BLaER1 treated with 17β-estradiol and CSF1 and Interleukin-3, amounts not matched to agents 10 nM and 100 nM (cell line): ENCODE measurements around the gene NOD2.

Experiments
- H3K27ac ChIP-seq, 11 experiments: shearing (Covaris generic); formaldehyde crosslinking; 2 replicates each; pipeline ENCODE4 v1.8.1; 2022
- H3K27me3 ChIP-seq, 11 experiments: shearing (Covaris generic); formaldehyde crosslinking; 2 replicates each; pipeline ENCODE4 v1.8.1; 2022
- H3K36me3 ChIP-seq, 11 experiments: shearing (Covaris generic); formaldehyde crosslinking; 2 replicates each; pipeline ENCODE4 v1.8.1; 2022
- H3K4me1 ChIP-seq, 10 experiments: shearing (Covaris generic); formaldehyde crosslinking; 2 replicates each; pipeline ENCODE4 v1.8.1; 2022
- H3K4me2 ChIP-seq, 11 experiments: shearing (Covaris generic); formaldehyde crosslinking; 2 replicates each; pipeline ENCODE4 v1.8.1; 2022
- H3K4me3 ChIP-seq, 10 experiments: shearing (Covaris generic); formaldehyde crosslinking; 2 replicates each; pipeline ENCODE4 v1.8.1; 2022
- H3K9ac ChIP-seq, 11 experiments: shearing (Covaris generic); formaldehyde crosslinking; 2 replicates each; pipeline ENCODE4 v1.8.1; 2022
- H3K9me3 ChIP-seq, 11 experiments: shearing (Covaris generic); formaldehyde crosslinking; replicated peaks in 1 of 11; 2 replicates each; pipeline ENCODE4 v1.8.1; 2022
- H4K20me1 ChIP-seq, 11 experiments: shearing (Covaris generic); formaldehyde crosslinking; 2 replicates each; pipeline ENCODE4 v1.8.1; 2022
- Cebpa-rat ChIP-seq, 11 experiments: shearing (Covaris generic); IDR thresholded peaks; 2 replicates each; pipeline ENCODE4 v1.8.1; 2022

NOD2 gene

DNA sequence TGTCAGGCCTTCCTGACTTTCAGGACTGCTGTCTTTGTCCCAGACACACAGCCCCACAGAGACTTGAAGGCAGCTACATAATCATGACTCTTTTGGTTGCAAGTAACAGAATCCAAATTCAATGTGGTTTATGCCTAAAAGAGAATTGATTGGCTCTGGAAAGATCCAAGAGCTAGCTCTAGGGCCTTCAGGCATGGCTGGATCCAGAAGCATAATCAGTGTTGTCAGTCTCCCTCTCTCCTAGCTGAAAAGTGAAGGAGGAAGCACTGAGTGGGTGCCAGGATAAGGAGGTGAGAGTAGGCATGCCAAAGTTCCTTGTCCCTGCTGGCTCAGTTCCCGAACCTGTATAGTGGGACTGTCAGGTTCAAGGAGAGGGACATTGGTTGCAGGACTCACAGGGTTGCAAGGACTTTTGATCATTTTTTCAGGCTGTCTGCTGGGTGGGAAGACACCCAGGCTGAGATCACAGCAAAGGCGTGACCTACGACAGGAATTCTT, 37.8 kb upstream of the NOD2 start:
- no peaks in the 10 kb centered on the region for H4K20me1 ChIP-seq
- H3K4me3 ChIP-seq = no peak overlapping the region
- H3K36me3 ChIP-seq = no peaks in the 10 kb centered on the region
- no peaks in the 10 kb centered on the region for H3K27me3 ChIP-seq
- H3K4me1 ChIP-seq = peaks cover 5 to 17% (median 11%) of the 10 kb centered on the region in 10 experiments; a peak in 17 of 20 replicates
- no peak overlapping the region for H3K9ac ChIP-seq
- peaks cover 0 to 8% (median 5%) of the 10 kb centered on the region in 11 experiments; a peak in 5 of 22 replicates for H3K9me3 ChIP-seq
- TF ChIP-seq Cebpa-rat (IDR thresholded peaks at IDR 0.05) = no peak
- H3K4me2 ChIP-seq = no peak overlapping the region
- H3K27ac ChIP-seq = no peak overlapping the region

DNA sequence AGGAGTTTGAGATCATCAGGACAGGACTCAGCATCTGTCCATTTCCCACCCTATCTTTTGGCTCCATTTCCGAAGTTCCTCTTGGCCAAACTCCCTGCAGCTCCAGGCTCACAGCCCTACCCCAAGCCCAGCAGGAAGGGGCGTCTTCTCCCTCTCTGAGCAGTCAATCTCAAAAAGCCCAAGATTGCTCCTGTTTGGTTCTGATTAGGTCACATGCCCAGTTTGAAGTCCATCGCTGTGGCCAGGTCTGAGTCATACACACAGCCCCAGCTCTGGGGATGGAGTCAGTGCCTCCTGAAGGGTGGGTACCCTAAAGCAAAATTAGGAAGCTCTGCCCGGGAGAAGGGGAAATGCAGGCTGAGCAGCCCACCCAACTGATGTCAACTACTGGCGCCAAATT, 36.2 kb upstream of the NOD2 start:
- peak overlapping the region in 10 of 11 experiments; percentile 11 to 58 (median 37); a peak in 16 of 22 replicates for H3K4me2 ChIP-seq
- no peaks in the 10 kb centered on the region for H4K20me1 ChIP-seq
- H3K4me1 ChIP-seq = peaks cover 5 to 17% (median 11%) of the 10 kb centered on the region in 10 experiments; a peak in 17 of 20 replicates
- H3K9me3 ChIP-seq = peaks cover 0 to 1% (median 0%) of the 10 kb centered on the region in 11 experiments; a peak in 2 of 22 replicates
- no peak overlapping the region for H3K9ac ChIP-seq
- no peaks in the 10 kb centered on the region for H3K36me3 ChIP-seq
- H3K27ac ChIP-seq = no peak overlapping the region
- H3K27me3 ChIP-seq = no peaks in the 10 kb centered on the region
- no peak overlapping the region for H3K4me3 ChIP-seq
- no peak for TF ChIP-seq Cebpa-rat (IDR thresholded peaks at IDR 0.05)

DNA sequence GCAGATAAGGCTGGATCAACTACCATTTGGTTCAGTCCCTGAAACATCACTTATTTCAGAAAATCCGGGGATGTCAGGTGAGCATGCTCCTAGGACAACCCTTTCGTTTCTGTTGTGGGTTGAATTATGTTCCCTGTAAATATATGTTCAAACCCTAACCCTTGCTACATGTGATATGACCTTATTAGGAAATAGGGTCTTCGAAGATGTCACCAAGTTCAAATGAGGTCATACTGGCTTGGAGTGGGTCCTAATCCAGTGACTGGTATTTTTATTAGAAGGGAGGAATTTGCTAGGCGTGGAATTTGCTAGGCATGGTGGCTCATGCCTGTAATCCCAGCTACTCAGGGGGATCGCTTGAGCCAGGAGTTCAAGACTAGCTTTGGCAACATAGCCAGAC, 33.6 kb upstream of the NOD2 start:
- Histone ChIP-seq H3K4me3 (no peak overlapping the region), H3K4me1 (peaks cover 7 to 22% (median 16%) of the 10 kb centered on the region in 10 experiments), H4K20me1 (no peaks in the 10 kb centered on the region), H3K36me3 (no peaks in the 10 kb centered on the region), H3K4me2 (no peak overlapping the region), H3K9ac (no peak overlapping the region), H3K27me3 (no peaks in the 10 kb centered on the region), H3K9me3 (no peaks in the 10 kb centered on the region), H3K27ac (no peak overlapping the region)
- no peak for TF ChIP-seq Cebpa-rat (IDR thresholded peaks at IDR 0.05)

DNA sequence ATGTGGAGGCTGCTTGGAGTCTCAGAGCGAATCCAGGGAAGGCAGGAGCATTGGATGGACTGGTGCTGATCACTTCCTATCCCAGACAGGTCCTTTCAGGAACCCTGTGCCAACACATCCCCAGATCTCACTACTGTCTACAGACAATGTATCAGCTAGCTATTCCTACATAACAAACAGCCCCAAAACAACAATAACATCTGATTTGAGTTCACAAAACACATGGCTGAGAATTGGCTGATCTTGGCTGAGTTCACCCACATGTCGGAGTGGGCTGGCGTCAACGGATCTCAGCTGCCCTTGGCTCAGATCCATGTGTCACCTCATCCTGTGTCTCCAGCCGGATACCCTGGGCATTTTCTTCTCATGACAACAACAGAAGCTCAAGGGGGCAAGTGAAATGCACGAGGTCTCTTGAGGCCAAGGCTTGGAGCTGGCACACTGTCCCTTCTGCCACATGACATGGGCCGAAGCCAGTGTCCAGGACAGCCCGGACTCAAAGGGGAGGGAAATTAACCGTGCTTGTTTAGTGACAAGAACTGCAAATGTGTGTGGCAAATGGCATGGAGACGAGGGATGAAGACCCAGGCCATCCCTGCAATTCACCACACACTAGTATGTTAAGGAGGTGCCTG, 31.0 kb upstream of the NOD2 start:
- Histone ChIP-seq H3K4me3 (no peak overlapping the region), H4K20me1 (no peaks in the 10 kb centered on the region), H3K36me3 (no peaks in the 10 kb centered on the region), H3K4me1 (peaks cover 17 to 35% (median 27%) of the 10 kb centered on the region in 10 experiments), H3K27me3 (no peaks in the 10 kb centered on the region), H3K4me2 (no peak overlapping the region), H3K9ac (no peak overlapping the region), H3K9me3 (no peaks in the 10 kb centered on the region), H3K27ac (no peak overlapping the region)
- TF ChIP-seq Cebpa-rat (IDR thresholded peaks at IDR 0.05) = no peak

DNA sequence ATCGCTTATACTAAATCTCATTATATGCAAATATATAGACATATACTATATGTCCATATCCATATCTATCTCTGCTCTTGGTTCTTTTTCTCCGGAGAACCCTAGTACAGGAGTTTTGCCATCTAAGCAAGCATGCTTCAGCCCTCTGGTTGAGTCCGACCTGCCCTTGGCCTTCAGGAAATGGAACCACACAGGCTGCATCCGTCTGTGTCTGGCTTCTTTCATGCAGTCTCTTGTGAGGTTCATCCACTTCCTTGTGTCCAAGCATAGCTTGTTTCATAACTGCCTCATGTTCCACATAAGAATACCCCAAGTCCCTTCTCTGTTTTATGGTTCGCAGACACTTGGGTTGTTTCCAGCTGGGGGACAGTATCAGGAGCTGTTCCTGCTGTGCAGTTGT, 29.1 kb upstream of the NOD2 start:
- TF ChIP-seq Cebpa-rat (IDR thresholded peaks at IDR 0.05) = no peak
- Histone ChIP-seq H3K9ac (no peak overlapping the region; a peak in 1 of 22 replicates), H3K4me3 (no peak overlapping the region), H3K27ac (peak overlapping the region in 4 of 11 experiments; percentile 67 to 84 (median 72); a peak in 5 of 22 replicates), H3K36me3 (0 out of 22 replicates have a peak, but pooled peaks cover 0 to under 1% (median 0%) of the 10 kb centered on the region in 11 experiments), H4K20me1 (0 out of 22 replicates have a peak, but pooled peaks cover 0 to 8% (median 0%) of the 10 kb centered on the region in 11 experiments), H3K4me1 (peaks cover 34 to 47% (median 37%) of the 10 kb centered on the region in 10 experiments), H3K27me3 (no peaks in the 10 kb centered on the region), H3K9me3 (no peaks in the 10 kb centered on the region), H3K4me2 (peak overlapping the region in 10 of 11 experiments; percentile 81 to 95 (median 88); a peak in 13 of 22 replicates)

DNA sequence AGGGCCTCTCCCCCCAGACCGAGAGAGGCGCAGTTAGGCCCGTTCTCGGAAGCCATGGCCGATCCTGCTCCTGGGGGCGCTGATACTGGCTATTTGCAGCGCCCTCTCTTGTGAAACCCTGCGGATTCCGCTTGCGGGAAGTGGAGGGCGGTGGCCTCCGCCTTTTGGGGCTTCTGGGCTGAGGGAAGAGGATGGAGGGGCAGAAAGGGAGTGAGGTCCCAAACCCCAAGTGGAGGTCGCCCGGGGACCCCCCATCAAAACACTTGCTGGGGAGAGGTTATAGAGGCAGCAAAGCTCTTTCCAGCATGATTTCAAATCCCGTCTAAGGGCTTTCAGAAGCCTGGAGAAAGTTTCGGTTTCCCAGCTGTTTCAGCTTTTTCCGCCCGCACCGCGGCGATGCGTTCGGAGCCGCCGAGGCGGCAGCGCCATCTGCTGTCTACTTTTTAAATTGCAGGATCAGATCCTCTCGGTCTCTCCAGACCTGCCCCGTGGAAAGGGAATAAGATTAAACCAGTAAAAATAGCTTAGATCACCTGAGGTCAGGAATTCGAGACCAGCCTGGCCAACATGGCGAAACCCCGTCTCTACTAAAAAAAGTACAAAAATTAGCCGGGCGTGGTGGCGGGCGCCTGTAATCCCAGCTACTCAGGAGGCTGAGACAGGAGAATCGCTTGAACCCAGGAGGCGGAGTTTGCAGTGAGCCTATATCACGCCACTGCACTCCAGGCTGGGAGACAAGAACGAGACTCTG, 28.1 kb upstream of the NOD2 start:
- no peak for TF ChIP-seq Cebpa-rat (IDR thresholded peaks at IDR 0.05)
- peak overlapping the region; percentile 44 to 84 (median 65); a peak in 19 of 22 replicates for H3K27ac ChIP-seq
- no peaks in the 10 kb centered on the region for H3K27me3 ChIP-seq
- peaks cover 0 to 10% (median 0%) of the 10 kb centered on the region in 11 experiments; a peak in 4 of 22 replicates for H3K36me3 ChIP-seq
- H3K4me3 ChIP-seq = peak overlapping the region; percentile 42 to 66 (median 52); a peak in 19 of 20 replicates
- 0 out of 22 replicates have a peak, but pooled peaks cover 0 to 8% (median 0%) of the 10 kb centered on the region in 11 experiments for H4K20me1 ChIP-seq
- peak overlapping the region; percentile 79 to 95 (median 88) for H3K4me2 ChIP-seq
- H3K9me3 ChIP-seq = no peaks in the 10 kb centered on the region
- H3K9ac ChIP-seq = peak overlapping the region; percentile 61 to 77 (median 71)
- H3K4me1 ChIP-seq = peaks cover 40 to 58% (median 47%) of the 10 kb centered on the region in 10 experiments

DNA sequence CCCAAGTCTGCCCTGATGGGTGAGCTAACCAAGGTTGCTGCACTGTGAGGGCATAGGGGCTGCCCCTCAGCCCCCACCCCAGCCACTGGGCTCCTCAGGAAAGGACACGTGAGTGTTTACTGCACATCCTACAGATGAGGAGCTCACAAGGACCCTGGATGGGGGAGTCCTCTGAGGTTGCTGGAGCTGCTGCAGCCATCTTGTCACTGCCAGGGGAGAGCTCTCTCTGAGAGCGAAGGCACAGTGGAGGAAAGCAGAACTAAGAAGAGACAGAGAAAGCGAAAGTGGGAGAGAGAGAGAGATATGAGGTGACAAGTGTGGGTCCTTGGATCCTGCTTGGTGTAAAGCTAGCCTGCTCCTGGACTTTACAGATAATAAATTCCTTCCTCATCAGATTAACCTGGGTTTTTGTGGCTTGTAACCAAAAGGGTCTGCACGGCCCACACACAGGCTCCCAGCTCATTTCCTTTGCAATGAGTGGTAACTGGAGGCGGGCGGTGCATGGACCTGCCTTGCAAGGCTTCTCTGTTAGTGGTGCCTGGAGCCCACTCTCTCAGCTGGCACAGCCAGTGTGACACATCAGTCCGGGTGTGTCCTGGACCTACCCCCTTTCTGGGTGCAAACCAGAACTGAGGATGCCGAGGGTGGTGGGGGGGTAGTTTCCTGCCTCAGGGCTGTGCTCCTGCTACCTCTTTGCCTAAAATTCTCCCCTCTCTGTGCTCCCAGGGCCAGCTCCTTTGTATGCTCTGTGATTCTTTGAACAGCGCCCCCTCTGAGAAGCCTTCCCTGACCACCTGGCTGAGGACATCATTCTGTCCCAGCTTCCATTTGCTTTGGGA, 26.5 kb upstream of the NOD2 start:
- TF ChIP-seq Cebpa-rat (IDR thresholded peaks at IDR 0.05) = no peak
- peaks cover 40 to 60% (median 47%) of the 10 kb centered on the region in 10 experiments for H3K4me1 ChIP-seq
- H3K4me2 ChIP-seq = peak overlapping the region; percentile 40 to 87 (median 71); a peak in 21 of 22 replicates
- no peaks in the 10 kb centered on the region for H3K27me3 ChIP-seq
- peak overlapping the region in 9 of 11 experiments; percentile 5 to 55 (median 32); a peak in 12 of 22 replicates for H3K27ac ChIP-seq
- H3K9ac ChIP-seq = peak overlapping the region in 6 of 11 experiments; percentile 1 to 51 (median 14); a peak in 5 of 22 replicates
- H4K20me1 ChIP-seq = 0 out of 22 replicates have a peak, but pooled peaks cover 0 to 8% (median 0%) of the 10 kb centered on the region in 11 experiments
- H3K36me3 ChIP-seq = peaks cover 4 to 24% (median 9%) of the 10 kb centered on the region in 11 experiments
- peak overlapping the region in 4 of 10 experiments; percentile 8 to 29 (median 26); a peak in 3 of 20 replicates for H3K4me3 ChIP-seq
- H3K9me3 ChIP-seq = peaks cover 4 to 9% (median 9%) of the 10 kb centered on the region in 11 experiments
